ES-I3 (cell line): ENCODE data around the gene CFAP161.
"Not testable (repeated sequence)": the region's sequence is repeated elsewhere in the genome, so short reads cannot be mapped to it uniquely, and the experiment has no call there.

Source experiments
- H3K36me3 ChIP-seq: 2 replicates; pipeline ENCODE4 v1.6.1; 2013; ENCODE audit warnings: mild to moderate bottlenecking, low read length, control low read depth, moderate library complexity; ENCODE audit not compliant: insufficient read depth
- H3K4me1 ChIP-seq: 2 replicates; pipeline ENCODE4 v1.6.1; 2013; ENCODE audit warnings: mild to moderate bottlenecking, control low read depth, low read length; ENCODE audit not compliant: insufficient read depth
- H3K9ac ChIP-seq: 2 replicates; pipeline ENCODE4 v1.6.1; 2013; ENCODE audit warnings: low read depth, mild to moderate bottlenecking, low read length, moderate library complexity
- H3K9me3 ChIP-seq: 2 replicates; pipeline ENCODE4 v1.6.1; 2013; ENCODE audit warnings: mild to moderate bottlenecking, low read length, moderate library complexity; ENCODE audit not compliant: control insufficient read depth, insufficient read depth

CFAP161 gene

GRCh38 chr15:81117136-81117535 is 16.9 kb upstream of the CFAP161 start:
- no peak overlapping the region for H3K9ac ChIP-seq
- peaks cover 14% of the 10 kb centered on the region for H3K4me1 ChIP-seq
- H3K36me3 ChIP-seq, result no peaks in the 10 kb centered on the region
- no peaks in the 10 kb centered on the region; the same call in 1 of the 2 replicates for H3K9me3 ChIP-seq

- Histone ChIP-seq H3K9ac (no peak overlapping the region), H3K36me3 (no peaks in the 10 kb centered on the region), H3K4me1 (peaks cover 14% of the 10 kb centered on the region), H3K9me3 (no peaks in the 10 kb centered on the region; the same call in 1 of the 2 replicates)
Measured at GRCh38 chr15:81117581-81117980, 16.5 kb upstream of the CFAP161 start.

- peaks cover 12% of the 10 kb centered on the region for H3K4me1 ChIP-seq
- no peak overlapping the region; the same call in 1 of the 2 replicates for H3K9ac ChIP-seq
- no peaks in the 10 kb centered on the region for H3K36me3 ChIP-seq
- no peaks in the 10 kb centered on the region; the same call in 1 of the 2 replicates for H3K9me3 ChIP-seq
Measured at GRCh38 chr15:81118361-81118760, 15.7 kb upstream of the CFAP161 start.

- no peak overlapping the region for H3K9ac ChIP-seq
- H3K4me1 ChIP-seq, result no peaks in the 10 kb centered on the region
- H3K9me3 ChIP-seq, result no peaks in the 10 kb centered on the region; the same call in 1 of the 2 replicates
- no peaks in the 10 kb centered on the region for H3K36me3 ChIP-seq
Measured at GRCh38 chr15:81120069-81120468, 14.0 kb upstream of the CFAP161 start.

- Histone ChIP-seq H3K36me3 (no peaks in the 10 kb centered on the region), H3K9ac (no peak overlapping the region), H3K4me1 (no peaks in the 10 kb centered on the region), H3K9me3 (no peaks in the 10 kb centered on the region)
Measured at GRCh38 chr15:81126892-81127291, 7.2 kb upstream of the CFAP161 start.

- H3K9me3 ChIP-seq, H3K36me3 ChIP-seq, H3K4me1 ChIP-seq, H3K9ac ChIP-seq: not testable (repeated sequence)
Measured at GRCh38 chr15:81141478-81141877, 7.4 kb downstream of the CFAP161 start.

GRCh38 chr15:81146006-81146405 is 11.9 kb downstream of the CFAP161 start:
- H3K36me3 ChIP-seq, result no peaks in the 10 kb centered on the region
- H3K9ac ChIP-seq, result no peak overlapping the region
- H3K4me1 ChIP-seq, result no peaks in the 10 kb centered on the region
- no peaks in the 10 kb centered on the region for H3K9me3 ChIP-seq

- H3K9ac ChIP-seq, result no peak overlapping the region
- H3K36me3 ChIP-seq, result no peaks in the 10 kb centered on the region
- H3K9me3 ChIP-seq, result no peaks in the 10 kb centered on the region
- H3K4me1 ChIP-seq, result no peaks in the 10 kb centered on the region
Measured at GRCh38 chr15:81146466-81146865, 12.4 kb downstream of the CFAP161 start.

- H3K36me3 ChIP-seq, result no peaks in the 10 kb centered on the region
- H3K9ac ChIP-seq, result no peak overlapping the region
- H3K9me3 ChIP-seq, result no peaks in the 10 kb centered on the region
- H3K4me1 ChIP-seq, result no peaks in the 10 kb centered on the region
Measured at GRCh38 chr15:81151389-81151788, 17.3 kb downstream of the CFAP161 start.

GRCh38 chr15:81152339-81152738 is 18.3 kb downstream of the CFAP161 start:
- Histone ChIP-seq H3K9ac (no peak overlapping the region), H3K4me1 (no peaks in the 10 kb centered on the region), H3K36me3 (no peaks in the 10 kb centered on the region), H3K9me3 (no peaks in the 10 kb centered on the region)

- Histone ChIP-seq H3K9me3 (no peaks in the 10 kb centered on the region), H3K36me3 (no peaks in the 10 kb centered on the region), H3K4me1 (no peaks in the 10 kb centered on the region), H3K9ac (no peak overlapping the region)
Measured at GRCh38 chr15:81152799-81153198, 18.7 kb downstream of the CFAP161 start.

- H3K36me3 ChIP-seq, result no peaks in the 10 kb centered on the region
- no peaks in the 10 kb centered on the region for H3K4me1 ChIP-seq
- H3K9me3 ChIP-seq, result no peaks in the 10 kb centered on the region
- no peak overlapping the region for H3K9ac ChIP-seq
Measured at GRCh38 chr15:81155375-81156218, 21.5 kb downstream of the CFAP161 start.

- Histone ChIP-seq H3K4me1 (no peaks in the 10 kb centered on the region), H3K36me3 (no peaks in the 10 kb centered on the region), H3K9ac (no peak overlapping the region), H3K9me3 (no peaks in the 10 kb centered on the region)
Measured at GRCh38 chr15:81156324-81156723, 22.3 kb downstream of the CFAP161 start.

- H3K9ac ChIP-seq, result no peak overlapping the region
- H3K4me1 ChIP-seq, result no peaks in the 10 kb centered on the region
- H3K36me3 ChIP-seq, result no peaks in the 10 kb centered on the region
- no peaks in the 10 kb centered on the region for H3K9me3 ChIP-seq
Measured at GRCh38 chr15:81157195-81157938, 23.3 kb downstream of the CFAP161 start.

- H3K9me3 ChIP-seq, result no peaks in the 10 kb centered on the region
- no peak overlapping the region for H3K9ac ChIP-seq
- no peaks in the 10 kb centered on the region for H3K4me1 ChIP-seq
- no peaks in the 10 kb centered on the region for H3K36me3 ChIP-seq
Measured at GRCh38 chr15:81157939-81158223, 23.8 kb downstream of the CFAP161 start.
